Transverse colon (tissue), 4 donors: ENCODE measurements around the gene PITX1. TPM values are rescaled to one million over a fixed set of nuclear protein-coding genes. Genes with fewer than 3 reads are reported as not detected.

Experiments used
- DNase-seq: peaks from one replicate; pipeline ENCODE4 v3.0.0-alpha.2; 2019
- H3K27ac ChIP-seq, 4 donors: fragments of 200-600 bp; sonication (generic); 2 replicates each; pipeline ENCODE4 v1.5.1; 2016 to 2018; ENCODE audit warnings: inconsistent platforms in 4 of 4
- H3K27me3 ChIP-seq: fragments of 200-600 bp; sonication (generic); 2 replicates; pipeline ENCODE4 v1.5.1; 2017; ENCODE audit warnings: inconsistent platforms
- H3K36me3 ChIP-seq, 4 donors: fragments of 200-600 bp; sonication (generic); 2 replicates each; pipeline ENCODE4 v1.5.1; 2017 to 2019; ENCODE audit warnings: inconsistent platforms in 4 of 4
- H3K4me1 ChIP-seq, 4 donors: fragments of 200-600 bp; sonication (generic); 2 replicates each; pipeline ENCODE4 v1.5.1; 2017 to 2020; ENCODE audit warnings: inconsistent platforms in 4 of 4
- H3K4me3 ChIP-seq, 4 donors: fragments of 200-600 bp; sonication (generic); 1 replicate in 1 of 4; 2 replicates in 3 of 4; pipeline versions ENCODE4 v1.5.1 to v1.6.1; 2017 to 2019; ENCODE audit warnings: inconsistent platforms in 4 of 4
- H3K9me3 ChIP-seq, 2 donors: fragments of 200-600 bp; sonication (generic); 2 replicates each; pipeline ENCODE4 v1.5.1; 2017 to 2019; ENCODE audit warnings: inconsistent platforms in 2 of 2
- EP300 ChIP-seq: sonication (generic); formaldehyde crosslinking; IDR thresholded peaks from one replicate; pipeline ENCODE4 v1.6.1; 2017; ENCODE audit warnings: antibody characterized with exemption, low read depth
- POLR2A ChIP-seq: fragments of 450-650 bp; IDR thresholded peaks from one replicate; pipeline ENCODE4 v1.6.1; 2016; ENCODE audit warnings: antibody characterized with exemption, mild to moderate bottlenecking, moderate library complexity
- POLR2AphosphoS5 ChIP-seq, 3 donors: sonication (generic); formaldehyde crosslinking; IDR thresholded peaks; one replicate each; pipeline ENCODE4 v1.6.1; 2016; ENCODE audit warnings: antibody characterized with exemption in 3 of 3
- WGBS, 2 donors: methylation state at CpG; one replicate each; pipeline ENCODE4 v1.1.5; 2018; ENCODE audit warnings: low coverage in 1 of 2; 5-methylcytosine and 5-hydroxymethylcytosine counted together
- in situ Hi-C, 4 donors: fragments of 200-750 bp; cut with MboI; loops; one replicate each; pipeline versions ENCODE4 v1.15.0 to v1.15.1; 2017; ENCODE audit warnings: low sequenced_read_pairs in 3 of 4, low pct_ligation_motif_present in 1 of 4, low pct_unique_long_range_greater_than_20kb in 1 of 4
- intact Hi-C: fragments of 100-400 bp; cut with DNase I; formaldehyde crosslinking; loops from one replicate; pipeline ENCODE4 v1.15.1; 2023; ENCODE audit warnings: low total_unique reads
- total RNA-seq, 4 donors: library from RNA; depleted of rRNA; stranded (reverse); fragments of >200 nt; gene quantifications; one replicate each; pipeline ENCODE4 v1.1.0, GENCODE V29; 2016
- TF ChIP-seq, protein P1 (sequence below), 5 experiments: fragments of 200-600 bp in 3 of 5; fragments of 450-650 bp in 2 of 5; sonication (generic) in 3 of 5; IDR thresholded peaks; 1 replicate in 2 of 5; 2 replicates in 3 of 5; pipeline ENCODE4 v1.5.1; 2016 to 2017; ENCODE audit warnings: antibody characterized with exemption in 5 of 5, inconsistent platforms in 3 of 5, mild to moderate bottlenecking in 2 of 5, moderate library complexity in 1 of 5

PITX1 gene
- total RNA-seq, 4 donors from 2014 or later = 3.7 to 13.9 (median 8.4) TPM

DNA sequence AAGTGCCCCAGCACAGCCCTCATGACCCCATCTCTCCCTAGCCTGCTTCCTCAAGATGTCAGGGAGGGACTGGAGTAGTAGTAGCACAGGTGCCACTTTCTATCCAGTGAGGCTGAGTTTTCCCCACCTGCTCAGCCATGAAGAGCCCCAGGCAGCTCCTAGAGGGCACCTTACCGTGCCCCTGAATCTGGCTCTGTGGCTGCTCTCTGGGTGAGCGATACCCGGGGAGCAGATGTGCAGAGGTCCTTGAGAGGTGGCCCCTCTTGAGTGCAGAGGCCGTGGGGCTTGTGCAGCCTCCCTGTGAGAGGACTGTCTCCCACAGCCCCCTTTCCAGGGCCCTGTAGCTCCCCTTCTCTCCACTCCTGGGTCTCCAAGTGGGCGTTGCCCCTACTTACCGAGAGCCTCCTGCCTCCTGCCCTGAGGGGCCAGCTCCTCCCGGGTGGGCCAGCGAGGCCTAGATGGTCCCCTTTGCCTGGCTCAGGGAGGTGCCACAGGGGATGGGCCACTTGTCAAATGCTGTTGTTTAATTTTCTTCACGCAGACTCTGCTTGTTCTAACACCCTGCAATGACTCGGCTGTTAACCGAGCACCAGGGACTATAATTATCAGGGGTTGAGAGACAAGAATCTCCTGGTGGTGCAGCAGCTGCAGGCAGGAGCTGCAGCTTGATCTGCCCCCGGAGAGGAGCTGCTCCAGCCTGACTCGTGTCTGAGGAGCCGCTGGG is 29.6 kb upstream of the PITX1 start:
- Histone ChIP-seq H3K4me3 (no peak overlapping the region), H3K4me1 (no peaks in the 10 kb centered on the region), H3K9me3 (no peaks in the 10 kb centered on the region), H3K36me3 (no peaks in the 10 kb centered on the region), H3K27ac (no peak overlapping the region), H3K27me3 (no peaks in the 10 kb centered on the region)
- in situ Hi-C loops (no loop called here), intact Hi-C loops (no loop called here)
- TF ChIP-seq, protein P1, sequence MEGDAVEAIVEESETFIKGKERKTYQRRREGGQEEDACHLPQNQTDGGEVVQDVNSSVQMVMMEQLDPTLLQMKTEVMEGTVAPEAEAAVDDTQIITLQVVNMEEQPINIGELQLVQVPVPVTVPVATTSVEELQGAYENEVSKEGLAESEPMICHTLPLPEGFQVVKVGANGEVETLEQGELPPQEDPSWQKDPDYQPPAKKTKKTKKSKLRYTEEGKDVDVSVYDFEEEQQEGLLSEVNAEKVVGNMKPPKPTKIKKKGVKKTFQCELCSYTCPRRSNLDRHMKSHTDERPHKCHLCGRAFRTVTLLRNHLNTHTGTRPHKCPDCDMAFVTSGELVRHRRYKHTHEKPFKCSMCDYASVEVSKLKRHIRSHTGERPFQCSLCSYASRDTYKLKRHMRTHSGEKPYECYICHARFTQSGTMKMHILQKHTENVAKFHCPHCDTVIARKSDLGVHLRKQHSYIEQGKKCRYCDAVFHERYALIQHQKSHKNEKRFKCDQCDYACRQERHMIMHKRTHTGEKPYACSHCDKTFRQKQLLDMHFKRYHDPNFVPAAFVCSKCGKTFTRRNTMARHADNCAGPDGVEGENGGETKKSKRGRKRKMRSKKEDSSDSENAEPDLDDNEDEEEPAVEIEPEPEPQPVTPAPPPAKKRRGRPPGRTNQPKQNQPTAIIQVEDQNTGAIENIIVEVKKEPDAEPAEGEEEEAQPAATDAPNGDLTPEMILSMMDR (IDR thresholded peaks at IDR 0.05) = no peak
- TF ChIP-seq POLR2AphosphoS5 (IDR thresholded peaks at IDR 0.05) (no peak), EP300 (no peak), POLR2A (no peak)
- no peak for DNase-seq
- 67% methylated on average over 14 of the region's 14 CpGs; no CpG with 5 or more reads in 1 of the 2 donors for WGBS, 2 donors

DNA sequence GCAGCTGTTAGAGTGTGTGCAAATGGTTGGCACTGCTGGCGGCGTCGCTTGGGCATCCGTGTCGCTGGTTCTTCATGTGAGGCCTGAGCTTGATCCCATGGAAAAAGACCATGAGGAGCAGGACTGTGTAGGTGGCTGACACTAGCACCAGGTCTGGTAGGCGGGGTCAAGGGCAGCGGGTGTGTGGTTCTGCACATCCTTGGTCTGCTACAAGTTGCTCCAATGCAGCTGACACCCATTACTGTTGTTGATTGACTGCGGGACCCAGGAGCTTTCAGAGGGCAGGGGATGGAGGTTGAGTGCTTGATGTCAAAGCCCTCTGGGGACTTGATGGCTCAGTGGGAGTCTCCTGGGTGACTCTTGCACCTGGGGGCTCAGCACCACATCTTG is 29.0 kb upstream of the PITX1 start:
- Histone ChIP-seq H3K9me3 (no peaks in the 10 kb centered on the region), H3K27ac (no peak overlapping the region), H3K27me3 (no peaks in the 10 kb centered on the region), H3K4me1 (no peaks in the 10 kb centered on the region), H3K4me3 (no peak overlapping the region), H3K36me3 (no peaks in the 10 kb centered on the region)
- DNase-seq = no peak
- WGBS, 2 donors = 84% methylated on average over 8 of the region's 8 CpGs; no CpG with 5 or more reads in 1 of the 2 donors
- intact Hi-C loops (no loop called here), in situ Hi-C loops (no loop called here)
- TF ChIP-seq POLR2A (no peak), POLR2AphosphoS5 (IDR thresholded peaks at IDR 0.05) (no peak), EP300 (no peak)
- TF ChIP-seq, protein P1 (IDR thresholded peaks at IDR 0.05) = no peak

DNA sequence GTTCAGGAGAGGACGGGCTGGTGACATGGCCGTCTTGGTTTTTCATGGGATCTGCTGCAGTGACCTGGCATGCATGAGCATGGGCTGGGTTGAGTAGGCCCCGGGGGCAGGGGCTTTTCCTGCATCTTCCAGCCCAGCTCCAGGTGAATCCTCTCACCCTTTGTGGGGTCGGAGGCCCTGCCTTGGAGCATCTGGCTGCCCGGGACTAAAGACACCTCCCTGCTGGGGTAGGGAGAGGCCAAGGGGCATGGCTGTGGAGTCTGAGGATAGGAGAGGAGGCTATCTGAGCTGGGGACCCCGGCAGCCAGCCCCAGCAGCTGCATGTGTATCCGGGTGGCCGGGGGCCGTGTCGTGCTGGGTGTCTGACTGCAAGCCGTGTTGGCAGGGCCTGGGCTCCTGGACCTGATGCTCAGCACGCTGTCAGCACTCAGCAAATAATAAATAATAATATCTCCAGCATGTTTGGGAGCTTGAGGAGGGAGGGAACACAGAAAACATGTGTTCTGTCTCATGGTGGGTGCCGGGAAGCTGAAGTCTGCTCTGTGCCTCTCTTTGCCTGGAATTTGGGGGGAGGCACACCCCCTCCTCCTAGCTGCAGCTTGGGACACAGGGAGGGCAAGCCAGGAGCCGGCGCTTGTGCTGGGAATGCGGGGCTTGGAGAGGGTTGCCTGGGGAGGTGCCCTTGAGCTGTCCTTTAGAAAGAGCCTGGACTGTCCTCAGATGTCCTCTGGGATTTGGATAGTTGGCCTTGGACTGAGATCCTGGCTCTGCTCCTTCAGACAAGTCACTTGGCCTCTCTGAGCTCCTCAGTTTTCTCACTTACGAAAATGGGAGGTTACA is 28.4 kb upstream of the PITX1 start:
- intact Hi-C loops (no loop called here), in situ Hi-C loops (no loop called here)
- H3K4me1 ChIP-seq = no peaks in the 10 kb centered on the region
- no peak overlapping the region for H3K27ac ChIP-seq
- H3K4me3 ChIP-seq = no peak overlapping the region
- no peak for TF ChIP-seq POLR2AphosphoS5 (IDR thresholded peaks at IDR 0.05)
- TF ChIP-seq POLR2A = no peak
- TF ChIP-seq, protein P1 (IDR thresholded peaks at IDR 0.05) = no peak
- no peak for TF ChIP-seq EP300
- H3K27me3 ChIP-seq = no peaks in the 10 kb centered on the region
- no peaks in the 10 kb centered on the region for H3K36me3 ChIP-seq
- 68 to 100% methylated on average over 2 to 17 of the region's 17 CpGs for WGBS, 2 donors
- no peaks in the 10 kb centered on the region for H3K9me3 ChIP-seq
- no peak for DNase-seq

DNA sequence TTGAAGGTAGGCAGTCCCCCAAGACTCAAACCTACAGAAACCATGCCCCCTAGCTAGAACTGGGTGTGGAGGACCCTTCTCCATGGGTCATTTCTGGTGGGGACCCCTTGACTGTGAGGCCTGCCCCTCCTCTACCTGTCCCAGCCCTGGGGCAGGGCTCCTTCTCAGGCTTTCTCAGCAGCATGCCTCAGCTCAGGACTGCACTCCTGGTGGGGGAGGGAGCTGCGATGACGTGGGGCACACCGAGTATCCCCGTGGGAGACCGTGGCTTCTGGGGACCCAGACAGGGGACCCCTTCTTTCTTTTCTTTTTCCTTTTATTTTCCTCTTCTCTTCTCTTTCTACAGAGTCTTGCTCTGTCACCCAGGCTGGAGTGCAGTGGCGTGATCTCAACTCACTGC is 27.0 kb upstream of the PITX1 start:
- no peaks in the 10 kb centered on the region for H3K36me3 ChIP-seq
- H3K27ac ChIP-seq = no peak overlapping the region
- no peaks in the 10 kb centered on the region for H3K9me3 ChIP-seq
- no peak overlapping the region for H3K4me3 ChIP-seq
- H3K4me1 ChIP-seq = no peaks in the 10 kb centered on the region
- H3K27me3 ChIP-seq = no peaks in the 10 kb centered on the region
- whole genome bisulfite sequencing, 2 donors = 80 to 100% methylated on average over 1 to 6 of the region's 6 CpGs
- in situ Hi-C loops = no loop called here
- no peak for DNase-seq
- intact Hi-C loops = no loop called here
- TF ChIP-seq, protein P1 (IDR thresholded peaks at IDR 0.05) = no peak
- no peak for TF ChIP-seq POLR2A
- TF ChIP-seq EP300 = no peak
- TF ChIP-seq POLR2AphosphoS5 (IDR thresholded peaks at IDR 0.05) = no peak
